NCI-H128 (cell line): Measurements from ENCODE around the gene GLB1L3.

Experiments used
- DNase-seq: peaks from one replicate; lab custom pipeline; 2025; ENCODE audit not compliant: unreplicated experiment; lab: John Stamatoyannopoulos, UW

Gene GLB1L3, protein sequence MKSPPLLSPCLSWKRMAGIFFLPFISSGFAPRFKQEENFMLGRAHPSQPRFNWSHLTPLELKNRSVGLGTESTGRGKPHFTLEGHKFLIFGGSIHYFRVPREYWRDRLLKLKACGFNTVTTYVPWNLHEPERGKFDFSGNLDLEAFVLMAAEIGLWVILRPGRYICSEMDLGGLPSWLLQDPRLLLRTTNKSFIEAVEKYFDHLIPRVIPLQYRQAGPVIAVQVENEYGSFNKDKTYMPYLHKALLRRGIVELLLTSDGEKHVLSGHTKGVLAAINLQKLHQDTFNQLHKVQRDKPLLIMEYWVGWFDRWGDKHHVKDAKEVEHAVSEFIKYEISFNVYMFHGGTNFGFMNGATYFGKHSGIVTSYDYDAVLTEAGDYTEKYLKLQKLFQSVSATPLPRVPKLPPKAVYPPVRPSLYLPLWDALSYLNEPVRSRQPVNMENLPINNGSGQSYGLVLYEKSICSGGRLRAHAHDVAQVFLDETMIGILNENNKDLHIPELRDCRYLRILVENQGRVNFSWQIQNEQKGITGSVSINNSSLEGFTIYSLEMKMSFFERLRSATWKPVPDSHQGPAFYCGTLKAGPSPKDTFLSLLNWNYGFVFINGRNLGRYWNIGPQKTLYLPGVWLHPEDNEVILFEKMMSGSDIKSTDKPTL

GRCh38 chr11:134275534-134276395 lies at the start of gene GLB1L3:
Gene GLB1L3 (plus strand): TSS chr11:134276379. CDS start chr11:134276741, 362 bp downstream.
- no peak for DNase-seq

- DNase-seq = no peak
These were observed 49.3 kb upstream of the GLB1L3 start for GRCh38 chr11:134226806-134227325.

- no peak for DNase-seq
These were observed 47.6 kb upstream of the GLB1L3 start for GRCh38 chr11:134228625-134229024.

- DNase-seq = no peak
These were observed 46.9 kb upstream of the GLB1L3 start for GRCh38 chr11:134229126-134229790.

DNA sequence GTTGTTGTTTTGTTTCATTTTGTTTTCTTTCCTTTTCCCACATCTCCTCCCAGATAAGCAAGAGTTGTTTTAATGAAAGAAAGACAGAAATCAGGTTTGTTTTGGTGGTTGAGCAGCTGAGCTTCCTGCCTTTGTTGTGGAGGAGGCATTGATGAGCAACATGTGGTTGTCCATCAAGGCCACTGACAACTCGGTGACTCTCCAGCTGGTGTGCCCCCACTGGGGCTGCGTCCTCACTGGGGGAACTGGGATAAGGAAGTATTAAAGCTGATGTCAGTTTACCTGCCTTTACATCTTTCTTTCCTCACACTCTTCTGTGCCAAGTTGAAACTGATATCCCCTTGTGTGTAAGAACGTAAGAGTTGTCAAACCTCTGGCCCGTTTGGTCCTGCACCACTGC lies 45.8 kb upstream of the GLB1L3 start:
- no peak for DNase-seq

GRCh38 chr11:134231958-134232659 lies 44.1 kb upstream of the GLB1L3 start:
- no peak for DNase-seq

GRCh38 chr11:134233729-134234179 lies 42.4 kb upstream of the GLB1L3 start:
- DNase-seq = no peak

- no peak for DNase-seq
These were observed 40.8 kb upstream of the GLB1L3 start for GRCh38 chr11:134235399-134235798.

GRCh38 chr11:134236834-134237556 lies 39.2 kb upstream of the GLB1L3 start:
- DNase-seq = no peak

GRCh38 chr11:134237557-134237922 lies 38.6 kb upstream of the GLB1L3 start:
- DNase-seq = no peak

DNA sequence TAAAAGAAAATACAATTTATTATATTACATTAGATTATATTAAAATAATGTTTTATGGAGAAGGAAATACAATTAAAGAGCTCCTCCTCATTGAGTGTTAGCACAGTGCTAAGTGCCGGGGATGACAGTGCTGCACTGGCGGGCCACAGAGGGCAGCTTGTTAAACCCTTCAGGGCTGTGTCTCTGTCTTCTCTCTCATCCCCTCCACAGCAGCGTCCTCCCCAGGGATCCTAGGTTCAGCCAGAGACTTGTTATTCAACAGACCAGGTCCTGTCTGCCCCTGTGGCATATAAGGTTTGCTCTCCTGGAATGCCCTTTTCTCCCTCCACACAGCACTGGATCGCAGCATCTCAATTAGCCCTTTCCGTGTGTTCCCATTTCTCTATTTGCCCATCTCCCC lies 37.2 kb upstream of the GLB1L3 start:
- no peak for DNase-seq

- no peak for DNase-seq
These were observed 35.6 kb upstream of the GLB1L3 start for GRCh38 chr11:134240592-134240991.

DNA sequence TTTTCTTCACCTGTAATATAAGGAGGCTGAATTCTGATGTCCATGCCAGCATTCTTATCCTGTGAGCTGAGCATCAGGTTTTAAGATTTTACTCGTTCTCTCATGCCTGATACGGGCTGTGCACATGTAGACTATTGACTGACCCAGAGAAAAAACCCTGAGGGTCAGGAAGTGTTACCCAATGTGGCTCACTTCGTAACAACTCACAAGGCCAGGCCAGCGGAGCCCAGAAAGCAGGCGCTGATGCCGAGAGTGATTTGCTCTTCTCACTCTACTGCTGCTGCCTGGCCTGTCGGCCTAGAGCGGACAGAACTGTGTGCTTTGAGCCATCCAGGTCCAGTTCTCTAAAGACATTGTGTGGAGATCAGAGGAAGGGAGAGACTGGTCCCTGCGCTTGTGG lies 33.8 kb upstream of the GLB1L3 start:
- DNase-seq = no peak

DNA sequence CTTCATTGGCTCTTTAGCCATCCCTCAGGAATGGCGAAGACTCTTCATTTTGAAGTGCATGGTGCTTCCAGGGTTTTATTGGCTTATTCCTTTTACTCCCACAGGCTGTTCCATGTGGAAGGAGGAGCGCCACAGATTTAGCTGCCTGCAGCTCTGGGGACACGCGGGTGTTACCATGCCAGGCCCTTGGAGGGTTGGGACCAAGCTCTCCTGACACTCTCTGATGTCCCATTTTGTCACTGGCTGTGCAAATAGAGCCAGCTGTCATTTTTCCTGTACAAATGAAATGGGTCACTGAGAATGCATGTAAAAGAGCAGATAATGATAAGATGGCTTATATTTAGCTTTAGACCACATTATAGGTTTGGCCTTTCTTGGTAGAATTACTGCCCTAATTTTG lies 32.3 kb upstream of the GLB1L3 start:
- DNase-seq = no peak

GRCh38 chr11:134244593-134244992 lies 31.6 kb upstream of the GLB1L3 start:
- no peak for DNase-seq

DNA sequence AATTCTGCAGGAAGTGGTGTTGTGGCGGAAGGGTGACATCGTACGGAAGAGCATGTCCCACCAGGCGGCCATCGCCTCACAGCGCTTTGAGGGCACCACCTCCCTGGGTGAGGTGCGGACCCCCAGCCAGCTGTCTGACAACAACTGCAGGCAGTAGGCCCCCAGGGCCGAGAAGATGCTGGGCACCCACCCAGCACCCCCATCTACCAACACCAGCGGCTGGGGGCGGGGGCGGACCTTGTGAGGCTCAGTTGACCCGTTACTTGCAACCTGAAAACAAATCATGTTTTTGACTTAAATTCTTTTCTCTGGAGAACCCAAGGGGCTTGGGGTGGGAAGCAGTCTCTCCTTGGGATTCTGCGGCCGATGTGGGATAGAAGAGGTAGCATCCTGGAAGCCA lies 30.7 kb upstream of the GLB1L3 start:
- DNase-seq = no peak

- no peak for DNase-seq
These were observed 30.1 kb upstream of the GLB1L3 start for GRCh38 chr11:134246100-134246499.

- DNase-seq = no peak
These were observed 29.5 kb upstream of the GLB1L3 start for GRCh38 chr11:134246678-134247077.

- DNase-seq = no peak
These were observed 27.2 kb upstream of the GLB1L3 start for GRCh38 chr11:134248910-134249480.
